Kidney capillary endothelial cell (primary cell): ENCODE data around the gene SART1.
"Not testable (repeated sequence)": the region's sequence is repeated elsewhere in the genome, so short reads cannot be mapped to it uniquely, and the experiment has no call there.

Experiments used
- DNase-seq: peaks from one replicate; pipeline ENCODE4 v3.0.0-alpha.2; 2018; ENCODE audit warnings: low spot score

SART1 gene

DNA sequence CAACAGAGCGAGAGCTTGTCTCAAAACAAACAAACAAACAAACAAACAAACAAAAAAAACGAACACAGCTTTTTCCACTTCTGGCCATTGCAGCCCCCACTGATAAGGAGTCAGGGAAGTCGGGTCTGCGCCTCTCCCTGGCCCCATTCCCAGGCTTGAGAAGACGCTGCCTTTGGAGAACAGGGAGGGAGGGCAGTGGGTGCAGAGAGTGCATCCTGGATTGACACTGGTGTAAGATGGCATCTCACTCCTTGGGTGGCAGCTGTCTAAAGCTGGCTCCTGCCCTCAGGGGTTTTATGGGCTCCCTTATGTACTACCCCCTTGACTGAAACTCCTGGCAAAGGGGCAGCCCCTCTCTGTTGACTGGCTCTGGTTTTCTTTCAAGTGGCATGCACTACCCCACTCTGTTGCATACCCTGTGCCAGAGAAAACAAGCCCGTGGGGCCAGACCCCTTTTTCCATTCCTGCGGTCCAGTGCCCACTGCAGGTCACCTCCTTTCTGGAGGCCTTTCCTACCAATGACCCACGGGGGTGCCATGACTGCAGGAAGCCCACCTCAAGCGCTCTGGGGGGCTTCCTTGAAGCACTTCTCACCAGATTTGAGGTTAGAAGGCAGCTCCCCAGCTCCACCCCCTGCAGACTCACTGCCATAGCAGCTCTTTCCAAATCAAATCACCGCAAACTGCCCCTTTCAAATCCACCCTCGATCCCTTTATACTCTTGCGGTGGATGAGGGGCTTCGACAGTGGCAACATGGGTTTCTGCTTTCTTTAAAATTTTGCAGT, 29.6 kb upstream of the SART1 start:
- no peak for DNase-seq

DNA sequence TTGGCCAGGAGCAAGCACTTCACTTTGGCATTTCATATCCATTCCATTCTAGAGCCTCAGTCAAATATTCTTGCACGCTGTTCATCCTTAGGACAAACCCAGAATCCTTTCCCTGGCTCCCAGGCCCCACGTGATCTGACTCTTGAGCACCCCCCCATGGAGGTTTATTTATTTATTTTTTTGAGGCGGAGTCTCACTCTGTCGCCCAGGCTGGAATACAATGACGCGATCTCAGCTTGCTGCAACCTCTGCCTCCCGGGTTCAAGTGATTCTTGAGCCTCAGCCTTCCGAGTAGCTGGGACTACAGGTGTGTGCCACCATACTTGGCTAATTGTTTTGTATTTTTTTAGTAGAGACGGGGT, 29.0 kb upstream of the SART1 start:
- no peak for DNase-seq

DNA sequence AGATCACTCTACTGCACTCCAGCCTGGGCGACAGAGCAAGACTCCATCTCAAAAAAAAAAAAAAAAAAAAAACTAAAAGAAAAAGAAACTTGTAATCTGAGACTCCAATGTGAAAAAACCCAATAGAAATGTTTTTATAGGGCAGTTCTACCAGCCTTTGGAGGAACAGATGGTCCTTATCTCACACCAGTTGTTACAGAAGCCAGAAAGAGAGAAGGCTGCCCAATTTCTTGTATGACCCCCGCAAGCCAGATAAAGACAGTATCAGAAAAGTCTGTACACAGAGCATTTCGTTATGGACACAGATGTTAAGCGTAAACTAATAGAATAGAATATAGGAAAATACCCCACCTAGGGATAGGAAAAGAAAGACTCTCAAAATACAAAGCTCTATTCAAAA, 27.5 kb upstream of the SART1 start:
- no peak for DNase-seq

DNA sequence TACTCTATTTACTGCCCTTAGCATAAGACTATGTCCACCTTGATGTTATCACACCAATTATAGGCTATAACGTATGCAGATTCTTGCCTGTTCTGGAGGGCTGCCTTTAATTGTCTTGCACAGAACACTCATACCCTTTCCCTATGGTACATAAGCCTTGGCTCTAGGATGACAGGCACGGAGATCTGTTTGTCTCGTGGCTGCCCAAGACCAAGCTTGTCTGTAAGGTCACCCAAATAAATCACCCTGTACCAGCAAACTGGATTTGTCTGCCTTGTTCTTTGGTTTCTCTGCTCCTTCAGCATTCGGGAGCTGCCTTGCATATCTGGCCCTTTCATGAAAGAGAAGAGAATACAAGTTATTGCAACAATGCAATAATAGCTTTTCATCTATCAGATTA, 23.8 kb upstream of the SART1 start:
- no peak for DNase-seq

DNA sequence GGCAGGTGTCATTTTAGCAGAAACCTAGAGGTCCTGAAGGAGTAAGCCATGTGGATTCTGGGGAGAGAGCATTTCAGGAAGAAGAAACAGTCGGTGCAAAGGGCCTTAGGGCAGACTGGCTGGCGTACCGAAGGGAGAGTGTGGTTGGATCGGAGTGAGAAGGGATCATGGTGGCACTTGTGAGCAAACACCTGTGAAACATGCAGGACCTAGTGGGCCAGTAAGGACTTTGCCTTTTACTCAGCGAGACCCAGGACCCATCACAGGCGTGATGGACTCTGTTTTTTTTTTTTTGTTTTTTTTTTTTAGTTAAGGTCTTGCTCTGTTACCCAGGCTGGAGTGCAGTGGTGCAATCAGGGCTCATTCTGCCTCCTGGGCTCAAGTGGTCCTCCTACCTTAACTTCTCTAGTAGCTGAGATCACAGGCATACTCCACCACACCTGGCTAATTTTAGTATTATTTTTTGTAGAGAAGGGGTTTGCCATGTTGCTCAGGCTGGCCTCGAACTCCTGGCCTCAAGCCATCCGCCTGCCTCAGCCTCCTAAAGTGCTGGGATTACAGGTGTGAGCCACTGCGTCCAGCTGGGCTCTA, 19.7 kb upstream of the SART1 start:
- no peak for DNase-seq

DNA sequence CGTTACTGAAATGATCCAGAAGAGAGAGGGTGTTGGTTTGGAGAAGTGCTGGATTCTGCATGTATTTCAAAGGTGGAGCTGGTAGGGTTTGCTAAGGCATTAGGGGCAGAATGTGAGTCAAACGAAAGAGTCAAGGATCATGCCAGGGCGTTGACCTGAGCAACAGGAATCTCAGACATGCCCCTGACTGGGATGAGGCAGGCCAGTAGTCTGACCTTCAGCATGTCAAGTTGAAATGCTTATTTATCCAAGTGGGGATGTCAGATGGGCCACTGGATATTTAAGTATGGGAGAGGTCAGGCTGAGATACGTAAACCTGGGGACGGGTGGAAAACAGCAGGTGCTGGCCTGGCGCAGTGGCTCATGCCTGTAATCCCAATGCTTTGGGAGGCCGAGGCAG, 19.0 kb upstream of the SART1 start:
- no peak for DNase-seq

DNA sequence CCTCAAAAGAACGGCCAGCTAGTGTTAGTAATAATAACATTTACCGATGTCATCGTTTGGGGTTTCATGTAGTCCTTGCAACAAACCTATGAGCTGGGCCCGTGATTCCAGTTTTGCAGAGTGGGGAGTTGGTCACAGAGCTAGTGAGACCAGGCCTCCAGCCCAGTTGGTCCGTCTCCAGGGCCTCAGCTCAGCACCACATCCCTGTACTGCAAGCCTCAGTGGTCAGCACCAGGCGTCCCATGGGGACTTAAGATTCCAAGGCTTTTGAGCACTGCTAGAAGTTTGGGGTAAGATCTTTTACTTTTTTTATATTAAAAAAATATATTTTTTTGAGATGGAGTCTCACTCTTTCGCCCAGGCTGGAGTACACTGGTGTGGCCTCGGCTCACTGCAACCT, 17.3 kb upstream of the SART1 start:
- DNase-seq: no peak

- no peak for DNase-seq
Measured at GRCh38 chr11:65944767-65945166, 16.8 kb upstream of the SART1 start.

DNA sequence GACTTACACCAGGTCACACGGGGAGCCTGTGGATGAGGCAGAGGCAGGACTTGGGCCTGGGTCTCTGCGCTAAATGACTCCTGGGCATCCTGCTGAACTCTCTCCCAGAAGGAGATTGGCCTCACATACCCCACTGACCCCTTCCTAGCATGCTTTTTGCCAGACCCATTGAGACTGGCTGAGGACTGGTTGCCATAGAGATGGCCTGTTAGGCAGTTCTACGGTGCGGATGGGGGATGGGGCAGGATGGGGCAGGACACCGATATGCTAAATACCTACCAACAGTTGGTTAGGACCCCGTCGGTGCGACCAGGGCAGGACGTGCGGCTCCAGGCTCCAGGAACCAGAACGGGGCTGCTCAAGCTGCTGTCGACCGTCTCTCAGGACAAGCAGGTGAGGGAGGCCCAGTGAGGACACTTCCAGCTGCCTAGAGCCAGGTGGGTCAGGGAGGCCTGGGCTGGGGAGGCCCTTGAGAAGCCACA, 16.1 kb upstream of the SART1 start, which contains the start of gene TSGA10IP:
Gene TSGA10IP, plus strand, starts transcription at position 51 of the 482 bp plus-strand sequence. Its CDS starts 196 bp downstream, at position 247.
- DNase-seq: no peak

DNA sequence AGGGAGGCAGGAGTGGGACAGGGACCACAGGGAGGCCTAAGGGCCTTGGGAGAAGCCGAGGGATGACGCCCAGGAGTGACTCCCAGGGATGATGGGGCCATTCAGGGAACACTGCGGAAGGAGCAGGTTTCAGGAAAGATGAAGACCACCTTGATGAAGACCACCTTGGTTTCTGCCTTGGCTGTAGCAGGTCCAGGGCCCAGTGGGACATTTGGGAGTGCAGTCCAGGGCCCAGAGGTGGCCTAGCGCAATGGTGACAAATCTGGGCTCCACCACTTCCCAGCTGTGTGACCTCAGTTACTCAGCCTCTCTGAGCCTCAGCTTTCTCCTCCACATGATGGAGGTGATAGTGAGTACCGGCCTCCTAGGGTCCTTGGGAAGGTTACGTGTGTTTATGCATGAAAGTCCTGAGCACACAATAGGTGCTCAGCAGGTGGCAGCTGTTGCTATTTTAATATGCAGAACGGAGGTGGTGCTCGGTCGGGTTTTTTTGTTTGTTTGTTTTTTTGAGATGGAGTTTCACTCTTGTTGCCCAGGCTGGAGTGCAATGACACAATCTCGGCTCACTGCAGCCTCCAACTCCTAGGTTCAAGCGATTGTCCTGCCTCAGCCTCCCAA, 15.5 kb upstream of the SART1 start:
- no peak for DNase-seq

DNA sequence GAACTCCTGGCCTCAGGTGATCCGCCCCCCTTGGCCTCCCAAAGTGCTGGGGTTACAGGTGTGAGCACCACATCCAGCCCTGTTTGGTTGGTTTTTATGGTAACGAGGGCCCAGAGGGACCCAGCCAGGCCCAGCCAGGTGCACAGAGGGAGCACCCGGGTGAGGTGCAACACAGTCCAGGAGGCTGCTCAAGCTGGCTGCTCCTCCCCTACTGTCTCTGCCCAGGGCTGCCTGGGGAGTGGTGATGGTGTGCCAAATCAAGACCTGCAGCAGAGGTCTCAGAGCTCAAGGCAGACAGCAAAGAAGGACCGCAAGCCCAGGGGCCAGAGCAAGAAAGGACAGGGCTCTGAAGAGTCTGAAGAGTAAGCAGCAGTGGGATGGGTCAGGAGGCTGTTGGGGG, 14.9 kb upstream of the SART1 start:
- DNase-seq: no peak

DNA sequence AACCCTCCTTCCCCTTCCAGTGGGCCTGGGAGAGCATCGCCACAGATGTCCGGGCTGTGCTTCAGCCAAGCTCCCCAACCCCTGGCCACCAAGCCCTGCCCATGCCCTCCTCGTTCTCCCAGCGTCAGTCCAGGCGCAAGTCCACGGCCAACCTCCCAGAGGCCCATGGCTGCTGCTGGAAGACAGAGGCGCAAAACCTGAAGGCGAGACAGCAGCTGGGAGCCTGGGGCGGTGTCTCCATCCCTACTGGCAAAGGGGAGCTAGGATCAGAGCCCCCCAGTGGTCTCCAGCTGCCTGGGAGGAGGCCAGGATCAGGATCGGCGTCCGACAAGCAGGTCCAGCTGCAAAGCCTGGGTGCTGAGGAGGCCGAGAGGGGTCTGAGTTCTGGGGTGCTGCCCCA, 14.4 kb upstream of the SART1 start:
- DNase-seq: no peak

DNA sequence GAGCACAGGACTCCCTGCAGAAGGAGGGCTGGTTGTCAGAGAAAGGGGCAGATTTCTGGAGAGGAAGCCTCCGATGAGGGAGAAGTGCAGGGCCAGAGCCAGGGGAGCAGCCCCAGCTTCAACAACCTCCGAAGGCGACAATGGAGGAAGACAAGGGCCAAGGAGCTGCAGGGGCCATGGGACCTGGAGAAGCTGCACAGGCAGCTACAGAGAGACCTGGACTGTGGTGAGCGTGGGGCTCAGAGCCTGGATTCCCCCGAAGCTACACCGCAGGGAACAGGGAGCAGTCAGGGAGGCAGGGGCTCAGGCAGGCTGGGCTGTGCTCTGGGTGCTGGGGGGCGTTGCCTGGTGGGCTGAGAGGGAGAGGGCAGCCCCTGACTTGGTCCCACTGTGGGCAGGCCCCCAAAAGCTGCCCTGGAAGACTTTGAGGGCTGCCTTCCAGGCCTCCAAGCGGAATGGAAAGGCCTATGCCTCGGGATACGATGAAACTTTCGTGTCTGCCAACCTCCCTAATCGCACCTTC, 13.9 kb upstream of the SART1 start:
- no peak for DNase-seq

DNA sequence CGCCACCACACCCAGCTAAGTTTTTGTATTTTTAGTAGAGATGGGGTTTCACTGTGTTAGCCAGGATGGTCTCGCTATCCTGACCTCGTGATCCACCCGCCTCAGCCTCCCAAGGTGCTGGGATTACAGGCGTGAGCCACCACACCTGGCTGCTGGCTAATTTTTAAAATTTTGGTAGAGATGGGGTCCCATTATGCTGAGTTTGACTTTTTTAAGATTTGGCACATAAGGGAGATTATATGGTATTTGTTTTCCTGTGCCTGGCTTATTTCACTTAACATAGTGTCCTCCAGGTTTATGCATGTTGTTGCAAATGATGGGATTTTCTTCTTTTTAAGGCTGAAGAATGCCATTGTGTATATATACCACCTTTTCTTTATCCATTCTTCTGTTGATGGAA, 10.8 kb upstream of the SART1 start:
- not testable (repeated sequence) for DNase-seq

GRCh38 chr11:65951641-65952040, 9.9 kb upstream of the SART1 start:
- DNase-seq: not testable (repeated sequence)

DNA sequence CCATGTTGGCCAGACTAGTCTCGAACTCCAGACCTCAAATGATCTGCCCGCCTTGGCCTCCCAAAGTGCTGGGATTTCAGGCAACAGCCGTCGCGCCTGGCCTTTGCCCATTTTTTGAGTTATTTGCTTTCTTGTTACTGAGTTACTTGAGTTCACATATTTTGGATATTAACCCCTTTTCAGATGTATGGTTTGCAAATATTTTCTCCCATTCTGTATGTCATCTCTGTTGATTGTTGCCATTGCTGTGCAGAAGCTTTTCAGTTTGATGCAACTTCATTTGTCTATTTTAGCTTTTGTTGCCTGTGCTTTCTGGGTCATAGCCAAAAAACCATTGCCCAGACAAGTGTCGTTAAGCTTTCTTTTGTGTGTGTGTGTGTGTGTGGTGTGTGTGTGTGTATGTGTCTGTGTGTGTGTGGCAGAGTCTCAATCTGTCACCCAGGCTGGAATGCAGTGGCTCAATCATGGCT, 9.4 kb upstream of the SART1 start:
- no peak for DNase-seq

DNA sequence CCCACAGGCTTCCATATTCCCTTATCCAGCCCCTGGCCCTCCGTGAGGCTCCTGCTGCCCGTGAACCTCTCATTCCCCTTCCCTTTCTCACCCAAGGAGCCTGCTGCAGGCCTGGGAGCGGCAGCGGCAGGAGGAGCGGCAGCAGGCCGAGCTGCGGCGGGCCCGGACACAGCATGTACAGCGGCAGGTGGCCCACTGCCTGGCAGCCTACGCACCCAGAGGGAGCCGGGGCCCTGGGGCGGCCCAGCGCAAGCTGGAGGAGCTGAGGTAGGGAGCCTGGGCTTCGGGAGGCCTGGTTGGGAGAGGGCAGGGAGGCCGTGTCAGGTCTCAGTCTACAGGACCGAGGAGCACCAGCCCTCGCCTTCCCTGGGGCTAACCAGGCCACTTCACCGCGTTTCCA, 8.1 kb upstream of the SART1 start:
- no peak for DNase-seq

- DNase-seq: no peak
Measured at GRCh38 chr11:65954771-65955170, 6.8 kb upstream of the SART1 start.

DNA sequence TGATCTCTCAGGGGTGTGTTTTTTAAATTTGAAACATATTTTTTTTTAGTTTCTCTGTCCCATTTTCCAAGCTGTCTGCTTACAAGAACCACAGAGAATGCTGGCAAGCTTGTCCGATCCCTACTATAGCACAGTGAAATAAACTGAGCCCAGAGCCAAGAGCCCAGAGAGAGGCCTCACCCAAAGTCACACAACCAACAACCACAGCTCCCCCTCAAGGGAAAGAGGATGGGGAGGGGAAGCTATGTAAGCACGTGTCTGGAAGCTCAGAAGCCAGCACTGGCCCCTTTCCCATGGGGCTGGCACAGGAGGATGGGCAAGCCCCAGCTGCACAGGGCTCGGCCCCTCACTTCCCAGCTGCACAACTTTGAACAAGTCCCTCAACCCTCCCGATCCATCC, 3.2 kb upstream of the SART1 start:
- no peak for DNase-seq

- no peak for DNase-seq
Measured at GRCh38 chr11:65958774-65959420, 2.6 kb upstream of the SART1 start.

- no peak for DNase-seq
Measured at GRCh38 chr11:65960824-65961266, 689 bp upstream of the SART1 start.

DNA sequence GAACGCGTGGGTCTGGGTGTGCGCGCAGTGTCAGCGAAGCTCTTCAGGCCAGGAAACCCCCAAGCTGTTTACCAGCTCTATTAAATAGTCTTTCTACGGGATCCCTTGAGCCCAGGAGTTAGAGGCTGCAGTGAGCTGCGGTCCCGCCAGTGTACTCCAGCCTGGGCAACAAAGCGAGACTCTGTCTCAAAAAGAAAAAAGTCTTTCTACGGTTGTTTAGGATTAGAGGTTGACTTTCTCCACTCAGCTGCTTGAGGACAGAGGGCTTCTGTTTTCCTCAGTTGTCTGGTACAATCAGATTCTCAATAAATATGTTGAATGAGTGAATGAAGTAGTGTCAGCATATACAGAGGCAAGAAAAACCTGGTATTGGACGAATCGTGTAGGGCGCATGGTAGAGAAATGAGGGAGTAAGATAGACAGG, 619 bp downstream of the SART1 start:
- no peak for DNase-seq
